Thyroid gland (tissue), 4 donors: ENCODE data around the gene C2orf42. TPM values are rescaled to one million over a fixed set of nuclear protein-coding genes. Genes with fewer than 3 reads are reported as not detected.
"Not testable (repeated sequence)": the region's sequence is repeated elsewhere in the genome, so short reads cannot be mapped to it uniquely, and the experiment has no call there.

Experiments
- DNase-seq, 2 donors: peaks; one replicate each; pipeline ENCODE4 v3.0.0-alpha.2; 2019
- H3K27ac ChIP-seq, 3 donors: fragments of 200-600 bp; sonication (generic); 1 replicate in 2 of 3; 2 replicates in 1 of 3; pipeline ENCODE4 v1.5.1; 2016 to 2019; ENCODE audit warnings: mild to moderate bottlenecking in 1 of 3, moderate library complexity in 1 of 3
- H3K27me3 ChIP-seq: fragments of 200-600 bp; sonication (generic); one replicate; pipeline ENCODE4 v1.5.1; 2019
- H3K36me3 ChIP-seq, 2 donors: fragments of 200-600 bp; sonication (generic); one replicate each; pipeline ENCODE4 v1.5.1; 2016 to 2019
- H3K4me1 ChIP-seq, 2 donors: fragments of 200-600 bp; sonication (generic); one replicate each; pipeline ENCODE4 v1.5.1; 2017 to 2019
- H3K4me3 ChIP-seq, 3 donors: fragments of 200-600 bp; sonication (generic); replicated peaks in 1 of 3; 1 replicate in 2 of 3; 2 replicates in 1 of 3; pipeline ENCODE4 v1.5.1; 2016; ENCODE audit warnings: mild to moderate bottlenecking in 1 of 3
- H3K9me3 ChIP-seq: fragments of 200-600 bp; sonication (generic); one replicate; pipeline ENCODE4 v1.5.1; 2017
- CTCF ChIP-seq, 6 experiments: fragments of 200-600 bp in 3 of 6; fragments of 450-650 bp in 3 of 6; sonication (generic) in 3 of 6; IDR thresholded peaks; one replicate each; pipeline ENCODE4 v1.5.1; 2016 to 2019; ENCODE audit warnings: antibody characterized with exemption in 6 of 6, mild to moderate bottlenecking in 2 of 6, inconsistent platforms in 1 of 6, moderate library complexity in 1 of 6
- POLR2A ChIP-seq, 2 donors: fragments of 450-650 bp; IDR thresholded peaks; one replicate each; pipeline ENCODE4 v1.6.1; 2017; ENCODE audit warnings: antibody characterized with exemption in 2 of 2, mild to moderate bottlenecking in 2 of 2, moderate library complexity in 1 of 2
- WGBS, 2 donors: methylation state at CpG; one replicate each; pipeline ENCODE4 v1.1.5; 2017; 5-methylcytosine and 5-hydroxymethylcytosine counted together
- intact Hi-C: fragments of 100-400 bp; cut with DNase I; formaldehyde crosslinking; loops from one replicate; pipeline ENCODE4 v1.15.1; 2023
- total RNA-seq, 4 donors: library from RNA; depleted of rRNA; stranded (reverse); fragments of >200 nt; gene quantifications; one replicate each; pipeline ENCODE4 v1.2.3, GENCODE V29; 2016

C2orf42 gene
- total RNA-seq, 4 donors from 2014 or later, result 9.8 to 26.5 (median 18.0) TPM

GRCh38 chr2:70115646-70116442 lies 75.0 kb downstream of the C2orf42 start:
- 69 to 71% methylated on average over 8 of the region's 8 CpGs for WGBS, 2 donors
- peak; percentile 53 to 68 for DNase-seq
- H3K36me3 ChIP-seq, result no peaks in the 10 kb centered on the region
- no peaks in the 10 kb centered on the region for H3K9me3 ChIP-seq
- no peak overlapping the region for H3K4me3 ChIP-seq
- H3K27ac ChIP-seq, result peak overlapping the region; percentile 34 to 58 (median 49)
- peak in 1 of 2 donors; percentile 30 for TF ChIP-seq POLR2A (IDR thresholded peaks at IDR 0.05)
- no peak for TF ChIP-seq CTCF (IDR thresholded peaks at IDR 0.05)
- H3K27me3 ChIP-seq, result no peaks in the 10 kb centered on the region
- H3K4me1 ChIP-seq, result peaks cover 3 to 35% of the 10 kb centered on the region in 2 donors
- intact Hi-C loops, result no loop called here

GRCh38 chr2:70113359-70114070 lies 77.3 kb downstream of the C2orf42 start:
- Histone ChIP-seq H3K36me3 (no peaks in the 10 kb centered on the region), H3K4me3 (no peak overlapping the region), H3K4me1 (peaks cover 3 to 47% of the 10 kb centered on the region in 2 donors), H3K9me3 (no peaks in the 10 kb centered on the region), H3K27ac (peak overlapping the region in 2 of 3 donors; percentile 15 to 24), H3K27me3 (no peaks in the 10 kb centered on the region)
- intact Hi-C loops, result no loop called here
- no peak for DNase-seq
- TF ChIP-seq CTCF (IDR thresholded peaks at IDR 0.05), result no peak
- no peak for TF ChIP-seq POLR2A (IDR thresholded peaks at IDR 0.05)
- 83% methylated on average over 4 of the region's 4 CpGs for WGBS, 2 donors

DNA sequence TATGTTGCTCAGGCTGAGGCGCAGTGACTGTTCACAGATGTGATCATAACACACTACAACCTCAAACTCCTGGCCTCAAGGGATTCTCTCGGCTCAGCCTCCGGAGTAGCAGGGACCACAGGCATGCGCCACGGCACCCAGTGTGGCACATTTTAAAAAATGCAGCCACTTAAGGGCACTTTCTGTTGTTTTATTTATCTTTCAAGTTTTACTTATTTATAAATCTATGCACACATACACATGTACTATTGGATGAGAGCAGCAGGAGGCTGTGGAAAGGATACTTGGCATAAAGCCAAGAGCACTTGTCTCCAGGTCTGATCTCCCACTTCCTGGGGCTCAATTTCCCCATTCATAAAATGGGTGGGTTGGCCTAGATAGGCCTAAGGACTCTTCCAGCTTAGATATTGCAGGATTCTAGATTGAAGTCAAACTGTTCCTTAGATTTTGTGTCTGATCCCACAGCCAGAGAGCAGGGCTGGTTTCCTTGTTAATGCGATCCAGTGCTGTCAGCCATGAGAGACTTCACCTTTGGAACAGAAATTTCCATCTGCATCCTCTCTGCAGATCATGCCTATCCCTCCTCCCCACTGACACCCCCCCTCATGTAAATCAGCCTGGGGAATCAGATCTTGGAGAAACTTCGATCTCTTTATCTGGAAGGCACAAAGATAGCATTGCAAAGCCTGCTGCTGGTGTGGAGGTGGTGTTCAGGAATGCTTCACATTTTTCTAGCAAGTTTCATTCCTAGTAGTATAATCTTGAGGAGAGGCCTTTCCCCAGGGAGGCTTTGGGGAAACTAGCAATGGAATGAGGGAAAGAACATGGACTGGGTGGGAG lies 78.8 kb downstream of the C2orf42 start:
- no peak for DNase-seq
- Histone ChIP-seq H3K4me1 (peaks cover 3 to 48% of the 10 kb centered on the region in 2 donors), H3K4me3 (no peak overlapping the region), H3K27me3 (no peaks in the 10 kb centered on the region), H3K9me3 (no peaks in the 10 kb centered on the region), H3K27ac (no peak overlapping the region), H3K36me3 (no peaks in the 10 kb centered on the region)
- TF ChIP-seq POLR2A (IDR thresholded peaks at IDR 0.05), result no peak
- no peak for TF ChIP-seq CTCF (IDR thresholded peaks at IDR 0.05)
- 86 to 89% methylated on average over 7 of the region's 7 CpGs for WGBS, 2 donors
- intact Hi-C loops, result no loop called here

DNA sequence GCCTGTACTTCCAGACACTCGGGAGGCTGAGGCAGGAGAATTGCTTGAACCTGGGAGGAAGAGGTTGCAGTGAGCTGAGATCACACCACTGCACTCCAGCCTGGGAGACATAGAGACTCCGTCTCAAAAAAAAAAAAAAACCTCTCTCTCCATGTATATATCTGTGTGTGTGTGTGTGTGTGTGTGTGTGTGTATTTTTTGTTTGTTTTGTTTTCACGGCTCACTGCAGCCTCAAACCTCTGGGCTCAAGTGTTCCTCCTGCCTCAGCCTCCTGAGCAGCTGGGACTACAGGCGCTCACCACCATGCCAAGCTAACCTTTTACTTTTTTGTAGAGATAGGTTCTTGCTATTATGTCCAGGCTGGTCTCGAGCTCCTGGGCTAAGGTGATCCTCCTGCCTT lies 80.4 kb downstream of the C2orf42 start:
- WGBS, 2 donors, result 88 to 94% methylated on average over 5 of the region's 5 CpGs
- intact Hi-C loops, result not testable (repeated sequence)

DNA sequence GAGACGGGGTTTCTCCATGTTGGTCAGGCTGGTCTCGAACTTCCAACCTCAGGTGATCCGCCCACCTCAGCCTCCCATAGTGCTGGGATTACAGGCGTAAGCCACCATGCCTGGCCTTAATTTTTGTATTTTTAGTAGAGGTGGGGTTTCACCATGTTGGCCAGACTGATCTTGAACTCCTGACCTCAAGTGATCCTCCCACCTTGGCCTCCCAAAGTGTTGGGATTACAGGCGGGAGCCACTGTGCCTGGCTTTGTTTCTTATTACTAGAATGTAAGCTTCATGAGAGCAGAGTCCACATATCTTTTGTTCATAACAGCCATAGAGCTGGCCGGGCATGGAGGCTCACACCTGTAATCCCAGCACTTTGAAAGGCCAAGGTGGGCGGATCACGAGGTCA lies 84.7 kb downstream of the C2orf42 start:
- H3K4me1 ChIP-seq, result peaks cover 5 to 23% of the 10 kb centered on the region in 2 donors
- DNase-seq, result peak in 1 of 2 donors; percentile 1
- intact Hi-C loops, H3K27me3 ChIP-seq, H3K27ac ChIP-seq, H3K9me3 ChIP-seq, H3K36me3 ChIP-seq, H3K4me3 ChIP-seq: not testable (repeated sequence)
- 96 to 99% methylated on average over 8 of the region's 8 CpGs for WGBS, 2 donors

More for the DNA sequence above, 80.4 kb downstream of the C2orf42 start:
- DNase-seq, H3K27ac ChIP-seq, H3K27me3 ChIP-seq, H3K9me3 ChIP-seq, H3K36me3 ChIP-seq, H3K4me3 ChIP-seq: not testable (repeated sequence)
- H3K4me1 ChIP-seq, result peaks cover 3 to 38% of the 10 kb centered on the region in 2 donors
